ENCODE results near the gene CRY2. TPM values are rescaled to one million over a fixed set of nuclear protein-coding genes. Genes with fewer than 3 reads are reported as not detected.

CRY2 gene
- total RNA-seq, 1 donor from 2014 or later: 68.3 TPM

DNA sequence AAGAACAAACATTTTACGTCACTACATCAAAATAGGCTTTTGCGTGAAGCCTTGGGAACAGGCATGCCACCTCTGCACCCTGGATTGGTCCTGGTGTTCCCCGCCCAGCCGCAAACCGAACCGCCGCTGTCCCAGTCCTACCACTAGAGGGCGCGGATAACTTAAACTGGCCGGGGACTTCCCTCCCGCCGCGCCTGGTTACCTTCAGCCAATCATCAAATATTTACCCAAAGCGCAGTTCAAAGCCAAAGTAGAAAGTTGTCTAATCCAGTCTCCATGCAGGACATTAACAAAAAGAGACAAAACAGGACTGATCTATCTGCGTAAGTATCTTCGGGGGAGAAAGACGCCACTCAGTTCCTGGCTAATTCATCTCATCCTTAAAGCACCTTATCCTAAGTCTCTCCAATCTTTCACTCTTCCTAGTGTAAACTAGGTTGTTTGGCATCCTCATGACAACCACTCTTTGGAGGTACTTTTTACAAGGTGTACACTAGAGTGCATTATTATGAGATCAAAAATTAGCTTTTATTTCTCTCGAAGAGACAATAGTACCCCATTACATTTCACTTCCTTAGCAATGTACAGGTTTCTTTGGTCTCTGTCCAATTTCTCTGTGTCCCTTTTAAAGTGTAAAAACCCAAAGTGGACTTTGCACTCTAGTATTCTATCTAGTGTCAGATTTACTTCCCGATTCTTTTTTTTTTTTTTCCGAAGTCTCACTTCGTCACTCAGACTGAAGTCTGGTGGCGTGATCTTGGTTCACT is 3.9 kb upstream of the CRY2 start:
- ATAC-seq (ENCODE audit: poor library complexity) (peak; percentile 52), DNase-seq (peak; percentile 94)
- intact Hi-C loops (cut with DNase I): loop anchor here (10.0 kb wide), 1 partner anchor 161 kb away; no protein-coding TSS in a partner anchor

DNA sequence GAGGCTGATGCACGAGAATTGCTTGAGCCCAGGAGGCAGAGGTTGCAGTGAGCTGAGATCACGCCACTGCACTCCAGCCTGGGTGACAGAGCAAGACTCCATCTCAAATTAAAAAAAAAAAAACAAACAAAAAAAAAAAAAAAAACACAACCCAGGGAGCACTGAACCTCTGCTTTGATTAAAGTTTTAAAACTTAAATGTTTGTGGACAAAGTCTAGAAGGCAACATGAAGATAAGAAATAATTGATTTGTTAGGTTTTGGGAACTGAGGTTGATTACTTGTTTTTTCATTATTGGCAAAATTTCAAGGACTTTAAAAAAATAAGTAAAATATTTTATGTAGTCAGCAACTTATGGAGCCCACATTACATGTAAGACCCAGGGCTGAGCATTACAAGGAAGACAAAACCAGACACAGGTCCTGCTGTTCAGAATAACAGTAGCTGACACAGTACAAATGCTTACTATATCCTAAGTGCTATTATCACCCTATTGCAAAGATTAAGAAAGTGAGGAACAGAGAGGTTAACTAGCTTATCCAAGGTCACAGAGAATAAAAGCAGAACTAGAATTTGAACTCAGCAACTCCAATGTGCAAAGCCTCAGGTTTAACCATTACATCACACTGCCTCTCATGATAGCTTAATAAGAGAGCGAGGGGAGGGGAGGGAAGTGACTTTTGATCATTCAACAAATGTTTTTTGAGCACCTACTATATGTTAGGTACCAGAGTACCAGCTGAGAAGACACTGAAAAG is 2.3 kb upstream of the CRY2 start:
- no peak for ATAC-seq (ENCODE audit: poor library complexity)
- intact Hi-C loops (cut with DNase I): loop anchor here (10.0 kb wide), 1 partner anchor 160 kb away; no protein-coding TSS in a partner anchor
- no peak for DNase-seq

- ATAC-seq (ENCODE audit: poor library complexity) (no peak), DNase-seq (no peak)
- intact Hi-C loops (cut with DNase I): loop anchor here (10.0 kb wide), 1 partner anchor 159 kb away; no protein-coding TSS in a partner anchor
Measured at GRCh38 chr11:45846174-45846675, 1.1 kb upstream of the CRY2 start.

DNA sequence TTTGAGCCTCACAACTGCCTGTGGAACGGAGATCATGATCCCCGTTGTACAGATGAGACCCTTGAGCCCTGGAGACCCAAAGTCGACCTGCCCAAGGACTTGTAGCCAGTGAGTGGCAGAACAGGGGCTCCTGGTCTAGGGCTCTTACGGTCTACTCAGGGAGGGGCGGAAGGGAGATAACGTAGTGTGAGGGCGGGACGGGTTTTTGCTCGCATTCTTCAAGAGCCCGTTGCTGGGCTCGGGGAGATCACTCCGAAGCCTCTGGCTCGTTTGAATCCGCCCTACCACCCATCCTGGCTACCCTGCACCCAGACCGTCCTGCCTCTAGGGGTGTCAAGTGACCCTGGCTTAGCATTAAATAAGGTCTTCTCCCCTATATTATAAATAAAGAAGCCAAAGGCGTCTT is 639 bp downstream of the CRY2 start:
- peak; percentile 15 for ATAC-seq (ENCODE audit: poor library complexity)
- intact Hi-C loops (cut with DNase I): loop anchor here (10.0 kb wide), 1 partner anchor 157 kb away; no protein-coding TSS in a partner anchor
- peak; percentile 61 for DNase-seq

DNA sequence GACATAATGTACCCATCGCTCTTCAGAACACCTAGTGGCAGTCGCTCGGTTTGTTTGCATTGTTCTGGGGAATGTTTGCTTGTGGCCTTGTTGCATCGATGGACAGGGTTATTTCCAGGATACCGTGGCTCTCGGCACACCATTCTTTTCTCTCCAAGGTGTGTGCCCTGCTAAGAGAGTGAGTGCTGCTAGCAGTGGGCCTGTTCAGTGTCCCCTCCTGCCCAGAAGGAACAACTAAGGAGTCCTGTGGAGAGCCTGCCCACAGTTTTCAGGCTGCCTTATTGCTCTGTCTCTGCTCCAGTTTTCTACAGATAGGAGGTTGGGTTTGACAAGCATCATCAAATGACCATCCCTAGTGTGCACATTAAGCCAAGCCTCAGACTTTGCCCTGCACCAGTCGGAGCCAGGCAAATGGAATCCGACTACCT is 1.4 kb downstream of the CRY2 start:
- ATAC-seq (ENCODE audit: poor library complexity): no peak
- intact Hi-C loops (cut with DNase I): loop anchor here (10.0 kb wide), 1 partner anchor 156 kb away; no protein-coding TSS in a partner anchor
- DNase-seq: no peak

- DNase-seq (no peak), ATAC-seq (ENCODE audit: poor library complexity) (no peak)
- intact Hi-C loops (cut with DNase I): no loop called here
Measured at GRCh38 chr11:45850446-45850845, 3.2 kb downstream of the CRY2 start.

- ATAC-seq (ENCODE audit: poor library complexity) (no peak), DNase-seq (no peak)
- intact Hi-C loops (cut with DNase I): no loop called here
Measured at GRCh38 chr11:45851228-45851627, 4.0 kb downstream of the CRY2 start.

DNA sequence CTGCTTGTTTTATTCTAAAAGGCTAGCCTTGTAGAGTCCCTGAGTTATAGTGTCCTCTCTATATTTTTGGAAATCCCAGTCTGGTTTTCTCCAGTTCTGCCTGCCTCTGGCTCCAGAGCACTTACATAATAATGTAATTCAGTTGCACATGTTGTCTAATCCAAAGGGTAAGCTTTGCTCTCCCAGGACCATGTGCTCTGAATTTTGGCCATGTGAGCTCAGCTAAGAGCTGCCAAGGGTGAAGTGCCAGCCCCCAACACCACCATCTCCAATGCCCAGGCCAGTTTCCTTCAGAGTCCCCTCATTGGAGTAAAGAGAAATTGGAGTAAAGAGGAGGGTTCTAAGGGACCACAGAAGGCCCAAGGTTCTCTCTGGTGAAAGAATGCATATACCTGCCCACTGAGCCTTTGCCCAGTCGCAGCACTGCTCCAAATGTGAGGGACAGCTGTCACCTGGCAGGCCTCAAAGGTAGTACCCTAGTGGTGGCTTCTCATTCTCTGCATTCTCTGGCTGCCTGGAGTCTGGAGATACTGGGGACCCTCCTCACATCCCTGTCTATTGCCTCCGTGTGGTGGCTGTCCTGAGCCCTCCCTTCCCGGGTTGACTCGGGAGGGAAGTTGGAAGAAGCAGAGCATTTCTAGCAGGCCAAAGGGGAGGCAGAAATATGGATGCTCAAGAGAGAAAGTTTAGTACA is 4.9 kb downstream of the CRY2 start:
- ATAC-seq (ENCODE audit: poor library complexity) (peak; percentile 25), DNase-seq (peak; percentile 56)
- intact Hi-C loops (cut with DNase I): no loop called here

DNA sequence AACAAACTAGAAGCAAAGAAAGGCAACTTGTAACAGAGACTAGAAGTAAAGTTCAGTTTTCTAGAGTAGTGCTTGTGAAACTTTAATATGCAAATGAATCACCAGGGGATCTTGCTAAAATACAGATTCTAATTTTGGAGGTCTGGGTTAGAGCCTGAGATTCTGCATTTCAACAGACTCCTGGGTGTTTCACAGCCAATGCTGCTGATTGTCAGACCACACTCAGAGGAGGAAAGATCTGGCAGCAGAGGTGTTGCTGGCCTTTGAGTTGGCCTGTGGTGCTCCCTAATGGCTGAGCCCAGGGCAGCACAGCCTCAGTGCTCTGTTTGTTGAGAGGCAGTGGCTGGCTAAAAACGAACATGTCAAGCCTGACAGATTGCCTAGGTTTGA is 5.4 kb downstream of the CRY2 start:
- peak; percentile 74 for DNase-seq
- intact Hi-C loops (cut with DNase I): no loop called here
- ATAC-seq (ENCODE audit: poor library complexity): peak; percentile 78

- ATAC-seq (ENCODE audit: poor library complexity) (peak; percentile 70), DNase-seq (peak; percentile 83)
- intact Hi-C loops (cut with DNase I): no loop called here
Measured at GRCh38 chr11:45853332-45854219, 6.3 kb downstream of the CRY2 start.

DNA sequence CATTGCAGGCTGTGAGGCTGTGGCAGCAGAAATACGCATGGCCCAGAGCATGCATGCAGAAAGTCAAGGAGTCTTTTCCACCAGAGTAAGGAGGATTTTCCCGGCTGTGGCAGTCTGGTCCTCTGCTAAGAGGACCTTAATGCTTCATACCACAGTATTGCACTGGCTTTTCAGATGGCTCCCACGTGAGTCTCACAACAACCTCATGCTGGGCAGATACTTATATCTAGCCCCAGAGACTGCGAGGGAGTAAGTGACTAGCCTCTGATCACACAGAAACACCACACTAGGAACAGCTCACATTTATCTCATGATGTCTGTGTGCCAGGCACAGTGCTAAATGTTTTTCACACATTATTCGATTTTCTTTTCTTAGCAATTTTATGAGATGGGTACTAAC is 8.0 kb downstream of the CRY2 start:
- intact Hi-C loops (cut with DNase I): loop anchor here (5.0 kb wide), 1 partner anchor 62 kb away; the partner anchor contains the start of gene PEX16
- no peak for ATAC-seq (ENCODE audit: poor library complexity)
- DNase-seq: no peak

DNA sequence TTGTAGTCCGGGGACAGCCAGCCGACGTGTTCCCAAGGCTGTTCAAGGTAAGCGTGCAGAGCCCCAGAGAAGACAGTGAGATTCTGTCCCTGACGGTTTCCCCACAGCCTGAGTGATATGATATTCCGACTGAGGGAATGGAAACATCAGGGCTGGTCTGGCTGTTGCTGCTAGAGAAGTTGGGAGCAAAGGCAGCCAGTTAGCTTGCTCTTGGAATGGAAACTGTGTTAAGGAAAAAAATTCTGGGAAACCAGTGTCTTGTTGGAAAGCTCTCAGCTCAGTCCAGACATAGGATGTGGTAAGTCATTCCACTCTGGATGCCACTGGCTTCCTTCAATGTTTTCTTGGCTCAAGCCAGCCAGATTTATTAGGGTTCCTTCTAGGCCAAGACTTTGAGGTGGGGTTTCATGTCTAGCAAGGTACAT is 8.8 kb downstream of the CRY2 start:
- intact Hi-C loops (cut with DNase I): loop anchor here (5.0 kb wide), 1 partner anchor 61 kb away; the partner anchor contains the start of gene PEX16
- ATAC-seq (ENCODE audit: poor library complexity): no peak

GRCh38 chr11:45857961-45858474 is 10.7 kb downstream of the CRY2 start:
- intact Hi-C loops (cut with DNase I): loop anchor here (5.0 kb wide), 1 partner anchor 59 kb away; the partner anchor contains the start of gene PEX16
- ATAC-seq (ENCODE audit: poor library complexity) (peak; percentile 70), DNase-seq (peak; percentile 70)

More for the DNA sequence above, 8.8 kb downstream of the CRY2 start:
- no peak for DNase-seq

DNA sequence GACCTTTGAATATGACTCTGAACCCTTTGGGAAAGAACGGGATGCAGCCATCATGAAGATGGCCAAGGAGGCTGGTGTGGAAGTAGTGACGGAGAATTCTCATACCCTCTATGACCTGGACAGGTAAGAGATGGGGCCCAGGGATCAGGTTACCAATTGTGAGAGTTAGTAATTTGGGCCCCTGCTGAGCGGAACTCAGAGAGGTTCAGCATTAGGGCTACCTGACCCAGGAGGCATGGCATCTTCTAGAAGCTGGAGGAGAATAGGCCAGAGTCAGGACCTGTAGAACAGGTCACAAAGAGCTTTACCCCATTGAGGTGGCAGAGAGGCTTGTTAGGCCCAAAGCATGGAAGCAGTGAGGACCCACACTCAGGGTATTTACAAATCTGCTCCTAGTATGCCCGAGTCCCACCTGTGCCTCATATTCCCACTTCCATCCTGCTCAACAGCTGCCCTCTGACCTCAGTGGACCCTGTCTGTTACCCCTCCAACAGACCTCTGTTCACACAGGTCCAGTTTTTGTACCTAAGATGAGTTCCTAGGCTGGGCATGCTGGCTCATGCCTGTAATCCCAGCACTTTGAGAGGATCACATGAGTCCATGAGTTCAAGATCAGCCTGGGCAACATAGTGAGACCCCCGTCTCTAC is 11.6 kb downstream of the CRY2 start:
- intact Hi-C loops (cut with DNase I): loop anchor here (5.0 kb wide), 1 partner anchor 58 kb away; the partner anchor contains the start of gene PEX16
- ATAC-seq (ENCODE audit: poor library complexity) (no peak), DNase-seq (no peak)

DNA sequence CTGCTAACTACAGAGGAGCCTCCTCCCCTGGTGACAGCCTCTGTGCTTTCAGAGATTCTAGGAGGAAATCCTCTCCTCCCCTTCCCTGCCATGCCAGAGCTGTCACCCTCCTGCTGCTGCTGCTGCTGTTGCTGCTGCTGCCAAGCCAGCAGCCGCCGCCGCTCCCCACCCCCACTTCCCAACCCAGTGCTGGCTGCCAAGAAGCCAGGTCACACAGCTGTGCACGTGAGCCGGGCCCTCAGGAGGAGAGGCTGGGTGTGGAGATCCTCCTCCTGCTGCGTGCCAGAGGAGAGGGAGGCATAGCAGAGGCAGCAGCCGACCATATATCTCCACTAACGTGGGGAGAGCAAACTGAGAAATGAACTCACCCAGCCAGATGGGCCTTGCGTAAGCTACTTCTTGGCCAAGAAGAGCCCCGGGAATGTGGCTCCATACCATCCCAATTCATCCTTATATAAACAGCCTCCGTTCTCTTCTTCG is 12.4 kb downstream of the CRY2 start:
- peak; percentile 77 for ATAC-seq (ENCODE audit: poor library complexity)
- intact Hi-C loops (cut with DNase I): loop anchor here (5.0 kb wide), 1 partner anchor 58 kb away; the partner anchor contains the start of gene PEX16
- peak; percentile 95 for DNase-seq

DNA sequence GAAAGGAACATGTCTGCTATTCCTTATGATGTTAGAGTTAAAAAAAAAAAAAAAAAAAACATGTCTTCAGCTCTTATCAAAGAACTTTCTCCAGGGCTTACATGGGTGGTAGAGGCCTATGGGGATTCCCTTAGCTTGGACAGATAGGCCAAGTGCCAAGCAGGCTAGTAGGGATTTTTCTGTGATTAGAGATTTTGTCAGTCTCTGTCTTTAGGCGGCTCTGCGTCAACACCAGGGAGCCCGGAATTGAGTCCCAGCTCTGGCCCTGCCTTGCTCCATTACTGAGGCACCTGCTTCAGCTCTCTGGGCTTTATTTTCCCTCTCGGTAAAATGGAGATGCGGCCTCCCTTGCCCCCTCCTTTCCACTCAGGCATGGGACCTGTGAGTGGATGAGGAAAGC is 13.1 kb downstream of the CRY2 start:
- no peak for ATAC-seq (ENCODE audit: poor library complexity)
- DNase-seq: no peak
- intact Hi-C loops (cut with DNase I): no loop called here
